C4-2B (cell line): Measurements from ENCODE around the gene PPOX.

Experiments
- CTCF ChIP-seq: fragments of 450-650 bp; conservative IDR thresholded peaks from 2 replicates; pipeline ENCODE4 v1.5.1; 2017; ENCODE audit warnings: mild to moderate bottlenecking
- ZFX ChIP-seq: fragments of 450-650 bp; IDR thresholded peaks from 2 replicates; pipeline ENCODE4 v1.6.1; 2017

GRCh38 chr1:161163793-161164192 lies 2.4 kb upstream of the PPOX start:
- TF ChIP-seq ZFX (no peak), CTCF (no peak)
